ENCODE measurements around the gene MED17. TPM values are rescaled to one million over a fixed set of nuclear protein-coding genes. Genes with fewer than 3 reads are reported as not detected.

MED17 gene
- total RNA-seq, 1 donor from 2014 or later: 21.0 TPM

GRCh38 chr11:93841446-93841845 is 57.4 kb downstream of the MED17 start:
- no peaks in the 10 kb centered on the region for H3K4me1 ChIP-seq
- H3K36me3 ChIP-seq: no peaks in the 10 kb centered on the region
- H3K4me3 ChIP-seq: no peak overlapping the region
- no peaks in the 10 kb centered on the region for H3K27me3 ChIP-seq (ENCODE audit: low read depth)
- no peak overlapping the region for H3K27ac ChIP-seq (replicated peaks)
- DNase-seq: no peak
- TF ChIP-seq CTCF (IDR thresholded peaks at IDR 0.05; ENCODE audit: borderline replicate concordance): no peak
- intact Hi-C loops (cut with micrococcal nuclease): no loop called here
- H3K9me3 ChIP-seq (replicated peaks): no peaks in the 10 kb centered on the region

DNA sequence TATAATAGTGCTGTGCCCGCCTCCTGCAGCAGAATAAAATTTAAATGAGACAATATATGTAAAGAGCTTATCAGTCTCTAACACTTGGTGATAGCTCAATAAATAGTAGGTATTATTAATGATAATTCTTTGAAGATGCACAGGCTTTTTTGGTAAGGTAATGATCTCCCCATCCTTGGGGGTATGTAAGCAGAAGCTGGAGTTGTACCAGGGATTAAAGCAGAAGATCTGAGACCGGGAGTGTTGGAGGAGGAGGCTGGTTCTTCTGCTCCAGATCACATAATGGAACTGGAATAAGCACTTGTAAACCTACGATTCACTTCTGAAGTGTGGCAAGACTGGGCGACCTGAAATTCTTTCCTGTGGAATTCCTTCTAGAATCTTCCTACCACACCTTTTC is 58.0 kb downstream of the MED17 start:
- Histone ChIP-seq H3K27me3 (ENCODE audit: low read depth) (no peaks in the 10 kb centered on the region), H3K9me3 (replicated peaks) (no peaks in the 10 kb centered on the region), H3K27ac (replicated peaks) (no peak overlapping the region), H3K4me1 (no peaks in the 10 kb centered on the region), H3K4me3 (no peak overlapping the region), H3K36me3 (no peaks in the 10 kb centered on the region)
- no peak for DNase-seq
- intact Hi-C loops (cut with micrococcal nuclease): no loop called here
- no peak for TF ChIP-seq CTCF (IDR thresholded peaks at IDR 0.05; ENCODE audit: borderline replicate concordance)

DNA sequence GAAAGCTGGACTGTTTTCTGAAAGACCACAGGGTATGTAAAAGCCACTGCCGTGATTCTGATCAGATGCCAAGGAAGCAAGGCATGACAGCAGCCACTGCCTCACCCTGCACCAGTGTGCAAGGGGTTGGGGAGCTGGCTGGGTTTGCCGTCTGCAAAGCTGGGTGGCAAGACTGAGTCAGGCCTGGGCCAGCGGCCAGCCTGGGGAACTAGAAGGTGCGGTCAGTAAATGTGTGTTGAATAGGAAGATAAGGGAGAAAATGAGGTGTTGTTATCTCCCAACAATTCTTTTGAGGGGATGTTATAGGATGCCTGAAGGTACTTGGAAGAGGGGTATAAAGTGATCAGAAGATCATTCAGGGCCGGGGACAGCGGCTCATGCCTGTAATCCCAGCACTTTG is 58.4 kb downstream of the MED17 start:
- TF ChIP-seq CTCF (IDR thresholded peaks at IDR 0.05; ENCODE audit: borderline replicate concordance): no peak
- DNase-seq: no peak
- no peaks in the 10 kb centered on the region for H3K27me3 ChIP-seq (ENCODE audit: low read depth)
- no peaks in the 10 kb centered on the region for H3K4me1 ChIP-seq
- H3K36me3 ChIP-seq: no peaks in the 10 kb centered on the region
- intact Hi-C loops (cut with micrococcal nuclease): no loop called here
- H3K9me3 ChIP-seq (replicated peaks): no peaks in the 10 kb centered on the region
- H3K4me3 ChIP-seq: no peak overlapping the region
- no peak overlapping the region for H3K27ac ChIP-seq (replicated peaks)

DNA sequence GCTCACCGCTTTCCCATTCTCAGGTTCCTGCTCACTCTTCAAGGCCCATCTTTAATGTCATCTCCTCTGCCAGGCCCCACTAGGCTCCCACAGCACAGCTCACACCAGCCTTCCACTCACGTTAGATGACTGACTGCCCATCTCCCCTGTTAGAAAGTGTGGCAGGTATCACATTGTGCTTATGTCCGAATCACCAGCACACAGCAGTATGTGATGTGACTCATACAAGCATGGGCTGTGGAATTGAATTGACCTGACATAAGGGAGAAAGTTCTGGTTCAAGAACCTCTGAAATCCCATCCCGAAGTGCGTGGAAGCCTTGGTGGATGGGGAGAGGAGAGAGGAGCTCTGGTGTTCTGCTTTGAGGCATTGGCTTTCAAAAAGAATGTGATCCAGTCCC is 59.8 kb downstream of the MED17 start:
- no peak for DNase-seq
- no peak for TF ChIP-seq CTCF (IDR thresholded peaks at IDR 0.05; ENCODE audit: borderline replicate concordance)
- Histone ChIP-seq H3K4me1 (no peaks in the 10 kb centered on the region), H3K9me3 (replicated peaks) (no peaks in the 10 kb centered on the region), H3K36me3 (no peaks in the 10 kb centered on the region), H3K27me3 (ENCODE audit: low read depth) (no peaks in the 10 kb centered on the region), H3K4me3 (no peak overlapping the region), H3K27ac (replicated peaks) (no peak overlapping the region)
- intact Hi-C loops (cut with micrococcal nuclease): no loop called here

- H3K36me3 ChIP-seq: no peaks in the 10 kb centered on the region
- no peaks in the 10 kb centered on the region for H3K9me3 ChIP-seq (replicated peaks)
- H3K4me1 ChIP-seq: no peaks in the 10 kb centered on the region
- intact Hi-C loops (cut with micrococcal nuclease): no loop called here
- no peaks in the 10 kb centered on the region for H3K27me3 ChIP-seq (ENCODE audit: low read depth)
- DNase-seq: no peak
- no peak for TF ChIP-seq CTCF (IDR thresholded peaks at IDR 0.05; ENCODE audit: borderline replicate concordance)
- H3K27ac ChIP-seq (replicated peaks): no peak overlapping the region
- no peak overlapping the region for H3K4me3 ChIP-seq
Observed at GRCh38 chr11:93844568-93844967, 60.5 kb downstream of the MED17 start.

All from left ventricle myocardium inferior (tissue), 1 donor.